Measurements from ENCODE around the gene LITAFD.
"Not testable (repeated sequence)": the region's sequence is repeated elsewhere in the genome, so short reads cannot be mapped to it uniquely, and the experiment has no call there.

The LITAFD gene

DNA sequence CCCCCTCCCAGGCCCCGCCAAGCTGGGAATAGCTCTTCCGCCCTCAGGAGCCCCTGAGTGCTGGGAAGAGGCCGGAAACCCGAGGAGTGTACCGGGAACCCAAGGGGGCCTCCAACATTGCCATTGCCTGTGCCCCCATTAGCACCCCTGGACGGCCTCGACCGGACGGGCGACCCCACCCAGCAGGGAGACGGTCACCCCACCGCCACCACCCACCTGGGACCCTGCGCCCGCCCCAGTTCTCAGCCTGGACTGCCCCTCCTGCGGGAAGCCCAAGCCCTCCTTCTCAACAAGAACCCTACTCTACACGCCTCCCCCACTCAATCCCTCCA lies 15.3 kb upstream of the LITAFD start:
- ChIA-PET POLR2A (no interaction called here), CTCF (interaction anchor here (0.6 to 6.5 kb wide), 2 partner anchors 11 to 13 kb away, joined by 5 to 36 read pairs; no protein-coding TSS in a partner anchor)
- H3K4me3 ChIP-seq (ENCODE audit: low read depth, low read length), result peak overlapping the region; percentile 80
- TF ChIP-seq, protein P1, sequence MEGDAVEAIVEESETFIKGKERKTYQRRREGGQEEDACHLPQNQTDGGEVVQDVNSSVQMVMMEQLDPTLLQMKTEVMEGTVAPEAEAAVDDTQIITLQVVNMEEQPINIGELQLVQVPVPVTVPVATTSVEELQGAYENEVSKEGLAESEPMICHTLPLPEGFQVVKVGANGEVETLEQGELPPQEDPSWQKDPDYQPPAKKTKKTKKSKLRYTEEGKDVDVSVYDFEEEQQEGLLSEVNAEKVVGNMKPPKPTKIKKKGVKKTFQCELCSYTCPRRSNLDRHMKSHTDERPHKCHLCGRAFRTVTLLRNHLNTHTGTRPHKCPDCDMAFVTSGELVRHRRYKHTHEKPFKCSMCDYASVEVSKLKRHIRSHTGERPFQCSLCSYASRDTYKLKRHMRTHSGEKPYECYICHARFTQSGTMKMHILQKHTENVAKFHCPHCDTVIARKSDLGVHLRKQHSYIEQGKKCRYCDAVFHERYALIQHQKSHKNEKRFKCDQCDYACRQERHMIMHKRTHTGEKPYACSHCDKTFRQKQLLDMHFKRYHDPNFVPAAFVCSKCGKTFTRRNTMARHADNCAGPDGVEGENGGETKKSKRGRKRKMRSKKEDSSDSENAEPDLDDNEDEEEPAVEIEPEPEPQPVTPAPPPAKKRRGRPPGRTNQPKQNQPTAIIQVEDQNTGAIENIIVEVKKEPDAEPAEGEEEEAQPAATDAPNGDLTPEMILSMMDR (IDR thresholded peaks at IDR 0.05; ENCODE audit: insufficient read depth, low read length, missing control alignments), result no peak
- DNase-seq (ENCODE audit: low read depth, low spot score), result no peak

DNA sequence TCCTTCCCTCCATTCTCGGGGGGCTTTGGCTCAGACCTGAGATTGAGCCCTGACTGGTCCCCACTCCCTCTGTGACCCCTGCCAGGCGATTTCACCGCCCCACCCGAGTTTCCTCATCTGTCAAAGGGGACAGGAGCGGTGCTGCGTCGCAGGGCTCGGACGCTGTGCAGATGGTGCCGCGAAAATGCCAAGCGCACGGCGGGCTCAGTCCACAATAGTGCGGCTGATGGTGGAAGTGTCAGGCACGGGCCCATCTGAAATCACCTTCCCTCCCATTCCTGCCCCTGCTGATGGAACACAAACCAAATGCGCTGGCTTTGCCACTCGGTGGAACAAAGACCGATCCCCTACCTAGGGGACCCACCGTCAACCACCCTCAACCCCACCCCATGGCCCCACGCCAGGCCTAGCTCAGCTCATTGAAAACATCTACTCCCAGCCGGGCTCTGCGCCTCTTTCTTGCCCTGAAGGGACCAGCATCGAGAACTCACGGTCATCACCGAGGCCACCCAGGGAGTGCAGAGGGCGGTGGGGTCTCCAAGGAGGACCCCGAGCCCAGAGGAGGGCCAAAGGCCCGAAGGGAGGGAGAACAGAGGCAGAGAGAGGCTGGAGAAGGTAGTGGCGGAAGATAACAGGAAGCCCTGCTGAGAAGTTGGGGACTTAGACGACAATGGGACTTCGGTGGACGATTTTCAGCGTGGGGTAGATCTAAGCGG lies 14.8 kb upstream of the LITAFD start:
- DNase-seq (ENCODE audit: low read depth, low spot score), result no peak
- peak overlapping the region; percentile 80 for H3K4me3 ChIP-seq (ENCODE audit: low read depth, low read length)
- ChIA-PET CTCF (interaction anchor here (6.2 to 6.5 kb wide), 2 partner anchors 12 to 13 kb away, joined by 36 to 66 read pairs; partner anchors contain the start of gene LITAFD), POLR2A (no interaction called here)
- TF ChIP-seq, protein P1 (IDR thresholded peaks at IDR 0.05; ENCODE audit: insufficient read depth, low read length, missing control alignments), result no peak

DNA sequence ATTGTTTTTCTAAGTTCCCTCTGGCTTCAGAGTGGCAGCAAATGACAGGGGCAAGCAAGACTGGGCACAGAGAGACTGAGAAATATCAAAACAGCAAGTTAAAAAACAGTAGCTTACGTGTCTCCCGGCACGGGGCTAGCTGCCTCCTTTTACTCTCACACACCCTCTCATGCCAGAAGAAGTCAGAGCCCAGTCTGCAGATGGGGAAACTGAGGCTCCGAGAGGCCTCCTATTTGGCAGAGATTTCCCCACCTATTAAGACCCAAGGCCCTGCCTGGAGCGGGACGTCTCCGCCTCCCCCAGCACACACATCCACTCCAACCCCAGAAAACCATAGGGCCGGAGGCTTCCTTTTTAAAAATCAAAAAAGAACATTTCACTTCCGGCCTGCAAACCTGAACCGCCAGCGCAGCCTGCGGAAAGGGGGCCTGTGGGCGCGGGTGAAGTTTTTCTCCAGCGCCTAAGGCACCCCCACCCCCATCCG lies 14.2 kb upstream of the LITAFD start:
- ChIA-PET CTCF (interaction anchor here (6.2 kb wide), 1 partner anchor 12 kb away, joined by 66 read pairs; the partner anchor contains the start of gene LITAFD), POLR2A (interaction anchor here (0.7 to 1.5 kb wide), 3 partner anchors 8 to 18 kb away, joined by 3 to 7 read pairs (median 5); no protein-coding TSS in a partner anchor)
- H3K4me3 ChIP-seq (ENCODE audit: low read depth, low read length), result peak overlapping the region; percentile 80
- TF ChIP-seq, protein P1 (IDR thresholded peaks at IDR 0.05; ENCODE audit: insufficient read depth, low read length, missing control alignments), result no peak
- no peak for DNase-seq (ENCODE audit: low read depth, low spot score)

DNA sequence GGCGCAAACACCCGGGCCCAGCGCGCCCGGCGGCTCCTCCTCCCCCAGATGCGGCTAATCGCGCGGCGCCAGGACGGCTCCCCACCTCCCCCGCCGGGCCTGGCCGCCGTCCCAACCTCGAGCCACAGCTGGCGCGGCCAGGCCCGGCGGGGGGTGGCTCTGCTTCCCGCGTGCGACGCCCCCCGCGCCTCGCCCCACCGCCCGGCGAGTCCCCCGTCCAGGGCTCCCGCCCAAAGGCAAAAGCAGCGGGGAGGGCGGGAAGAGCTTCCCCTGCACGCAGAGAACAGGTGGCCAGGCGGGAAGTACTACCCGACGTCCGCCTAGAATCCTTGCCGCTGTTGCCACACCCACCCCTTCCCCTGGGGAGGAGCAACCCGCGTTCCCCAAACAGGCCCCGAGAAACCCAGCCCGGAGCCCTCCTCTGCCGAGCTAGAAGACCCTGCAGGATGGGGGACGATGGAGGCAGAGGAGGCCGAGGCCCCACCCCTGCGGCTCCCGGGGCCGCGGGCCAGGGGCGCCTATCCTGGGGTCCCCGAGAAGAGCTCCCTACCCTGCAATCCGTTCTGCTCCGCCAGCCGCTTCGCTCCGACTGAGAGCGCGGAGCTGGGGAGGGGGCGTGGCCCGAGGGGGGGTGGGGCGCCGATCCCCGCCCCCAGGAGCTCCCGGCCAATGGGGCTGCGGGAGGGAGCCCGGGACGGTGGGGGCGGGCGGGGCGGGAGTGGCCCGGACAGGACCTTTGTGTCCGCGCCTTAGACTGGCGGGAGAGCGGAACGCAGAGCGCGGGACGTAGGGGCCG lies 13.5 kb upstream of the LITAFD start, which contains the start of gene CARHSP1:
Gene CARHSP1 (minus strand): TSS at position 591 of the 796 bp plus-strand sequence. CDS start 9,678 bp downstream, outside the sequence.
- POLR2A ChIA-PET, result interaction anchor here (0.7 to 1.5 kb wide), 6 partner anchors 9 to 25 kb away, joined by 3 to 7 read pairs (median 5); no protein-coding TSS in a partner anchor
- CTCF ChIA-PET, result interaction anchor here (0.6 to 6.2 kb wide), 4 partner anchors 12 to 207 kb away, joined by 3 to 66 read pairs (median 4); partner anchors contain the start of gene LITAFD
- DNase-seq (ENCODE audit: low read depth, low spot score), result no peak
- H3K4me3 ChIP-seq (ENCODE audit: low read depth, low read length), result peak within 1 kb of the TSS; percentile 80
- TF ChIP-seq, protein P1 (IDR thresholded peaks at IDR 0.05; ENCODE audit: insufficient read depth, low read length, missing control alignments), result no peak

DNA sequence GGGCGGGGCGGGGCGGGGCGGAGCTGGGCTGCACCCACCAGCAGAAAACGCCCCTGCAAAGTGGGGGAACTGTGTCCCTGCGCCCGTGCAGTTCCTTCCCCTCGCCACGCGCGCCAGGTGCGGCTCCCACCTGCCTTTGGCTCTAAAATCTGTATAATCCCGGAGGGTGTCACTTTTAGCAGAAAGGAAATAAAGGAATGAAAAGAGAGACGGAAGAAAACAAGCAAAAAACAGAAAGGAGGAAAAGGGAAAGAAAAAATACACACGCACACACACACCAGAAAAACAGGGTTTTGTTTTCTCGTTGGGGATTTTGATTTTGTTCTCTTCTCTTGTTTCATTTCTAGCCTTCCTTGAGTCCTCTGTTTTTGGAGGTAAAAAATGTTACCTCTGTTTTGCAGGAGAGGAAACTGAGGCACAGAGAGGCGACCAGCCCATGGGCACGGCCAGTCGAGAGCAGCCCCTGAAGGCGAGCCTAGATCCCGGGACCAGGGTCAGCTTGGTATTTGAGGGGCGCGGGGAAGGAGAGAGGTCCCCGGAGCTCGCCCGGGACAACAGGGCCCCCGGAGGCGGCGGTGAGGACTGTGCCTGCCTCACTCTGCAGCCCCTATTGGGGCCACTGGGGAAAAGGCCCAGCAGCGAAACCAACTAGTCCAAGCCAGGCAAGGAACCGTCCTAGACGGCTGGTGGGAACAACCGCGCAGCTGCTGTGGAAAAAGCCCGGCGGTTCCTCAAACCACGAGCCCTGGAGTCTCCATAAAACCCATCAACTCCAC lies 12.8 kb upstream of the LITAFD start:
- DNase-seq (ENCODE audit: low read depth, low spot score), result no peak
- ChIA-PET CTCF (interaction anchor here (0.6 to 6.2 kb wide), 4 partner anchors 11 to 208 kb away, joined by 3 to 66 read pairs (median 4); partner anchors contain the start of gene LITAFD), POLR2A (interaction anchor here (0.7 to 1.5 kb wide), 5 partner anchors 9 to 25 kb away, joined by 3 to 7 read pairs (median 5); no protein-coding TSS in a partner anchor)
- H3K4me3 ChIP-seq (ENCODE audit: low read depth, low read length), result peak overlapping the region; percentile 55
- TF ChIP-seq, protein P1 (IDR thresholded peaks at IDR 0.05; ENCODE audit: insufficient read depth, low read length, missing control alignments), result no peak

DNA sequence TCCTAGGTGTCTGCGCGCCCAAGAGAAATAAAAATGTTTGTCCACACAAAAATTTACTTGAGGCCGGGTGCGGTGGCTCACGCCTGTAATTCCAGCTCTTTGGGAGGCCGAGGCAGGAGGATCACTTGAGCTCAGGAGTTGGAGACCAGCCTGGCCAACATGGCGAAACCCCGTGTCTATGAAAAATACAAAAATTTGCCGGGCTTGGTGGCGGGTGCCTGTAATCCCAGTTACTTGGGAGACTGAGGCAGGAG lies 12.2 kb upstream of the LITAFD start:
- POLR2A ChIA-PET; DNase-seq (ENCODE audit: low read depth, low spot score); H3K4me3 ChIP-seq (ENCODE audit: low read depth, low read length): not testable (repeated sequence)
- CTCF ChIA-PET, result interaction anchor here (1.5 to 6.2 kb wide), 2 partner anchors 10 to 215 kb away, joined by 3 to 66 read pairs; partner anchors contain the start of gene LITAFD
